GM19238 (cell line): ENCODE results near the gene DISC1.
A peak's percentile ranks its signal among the peaks of the same experiment; 100 is the strongest.

Experiments used
- DNase-seq: peaks from one replicate; pipeline ENCODE4 v3.0.0; 2011; ENCODE audit warnings: low spot score; ENCODE audit not compliant: insufficient read length

Gene DISC1

GRCh38 chr1:231850786-231851185 is 224.2 kb downstream of the DISC1 start:
- DNase-seq, result no peak

- DNase-seq, result no peak
Measured at GRCh38 chr1:231853588-231854207, 227.1 kb downstream of the DISC1 start.

GRCh38 chr1:231855361-231855760 is 228.8 kb downstream of the DISC1 start:
- DNase-seq, result no peak

DNA sequence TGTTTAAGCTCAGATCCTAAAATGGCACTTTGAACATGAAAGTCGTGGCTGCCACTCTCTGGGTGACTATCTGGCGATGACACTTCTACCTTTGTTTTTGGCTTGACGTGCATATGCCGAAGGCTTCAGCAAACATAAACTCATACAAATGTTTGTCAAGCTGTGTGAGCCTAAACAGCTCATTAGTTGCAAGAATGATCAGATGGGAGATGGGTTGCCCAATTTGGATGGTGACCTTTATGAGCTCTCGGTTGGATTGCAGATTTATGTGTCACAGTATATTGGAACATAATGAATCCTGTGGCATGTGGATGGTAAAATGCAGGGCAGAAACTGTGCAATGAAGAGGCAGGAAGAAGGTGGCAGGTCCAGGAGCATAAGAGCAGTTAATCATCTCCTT is 229.3 kb downstream of the DISC1 start:
- no peak for DNase-seq

DNA sequence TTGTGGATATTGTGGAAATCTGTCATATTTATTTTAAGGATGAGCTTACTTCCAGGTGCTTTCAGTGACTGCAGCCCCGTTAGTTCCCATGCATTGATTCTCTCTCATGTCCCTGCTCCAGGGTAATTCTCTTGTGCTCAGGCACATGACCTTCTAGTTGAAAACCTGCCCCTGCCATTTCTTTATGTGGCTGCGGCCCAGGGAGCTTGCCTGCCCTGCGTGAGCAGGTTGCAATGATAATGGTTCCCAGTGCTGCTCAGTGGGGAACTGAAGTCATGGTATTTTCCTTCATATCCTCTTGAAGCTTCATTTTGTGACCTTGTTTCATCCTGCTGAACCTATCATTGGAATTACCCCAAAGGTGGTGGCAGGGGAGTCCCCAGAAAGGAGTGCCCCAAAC is 229.8 kb downstream of the DISC1 start:
- DNase-seq, result no peak

GRCh38 chr1:231856894-231857293 is 230.3 kb downstream of the DISC1 start:
- no peak for DNase-seq

GRCh38 chr1:231857609-231858135 is 231.1 kb downstream of the DISC1 start:
- no peak for DNase-seq

GRCh38 chr1:231860221-231861088 is 233.9 kb downstream of the DISC1 start:
- DNase-seq, result no peak

DNA sequence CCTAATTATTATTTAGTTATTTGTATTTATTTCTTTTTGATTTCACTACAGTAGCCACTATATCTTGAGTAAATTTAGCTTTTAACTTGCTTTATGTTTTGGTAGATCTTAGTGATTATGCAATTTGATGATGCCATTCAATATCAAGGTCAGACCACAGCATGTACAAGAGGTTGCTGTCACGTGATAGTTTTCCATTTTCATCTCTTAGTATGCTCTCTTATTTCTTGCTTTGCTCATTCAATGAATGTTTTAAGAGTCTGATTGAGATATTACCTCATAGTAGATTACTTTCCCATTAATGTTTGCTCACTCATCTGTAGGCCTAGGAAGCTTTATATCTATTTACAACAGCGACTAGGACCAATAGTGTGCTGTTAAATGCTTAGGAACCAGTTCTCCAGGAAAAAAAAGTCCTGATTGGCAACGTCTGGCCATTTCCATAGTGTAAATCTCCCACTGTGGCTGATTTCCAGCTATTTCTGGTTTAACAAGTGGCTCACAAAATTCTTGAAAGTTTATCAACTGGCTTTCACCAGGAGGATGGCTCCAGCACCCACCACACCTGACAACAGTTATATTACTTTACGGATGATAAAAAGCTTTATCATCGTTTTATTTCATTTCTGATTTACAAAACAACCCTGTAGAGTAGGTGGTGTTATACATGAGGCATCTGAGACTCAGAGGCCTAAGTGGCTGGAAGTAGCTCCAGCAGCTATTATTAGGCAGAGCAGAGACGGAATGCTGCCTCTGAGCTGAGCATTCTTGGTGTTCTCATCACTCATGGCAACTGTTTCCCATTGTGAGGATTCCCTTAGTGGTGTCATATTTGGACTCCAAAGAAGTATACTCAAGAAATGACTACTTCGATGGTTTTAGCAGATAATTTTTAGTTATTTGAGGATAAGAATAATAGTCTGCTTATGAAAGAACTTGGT is 235.2 kb downstream of the DISC1 start:
- DNase-seq, result no peak

- no peak for DNase-seq
Measured at GRCh38 chr1:231862611-231863010, 236.0 kb downstream of the DISC1 start.

- DNase-seq, result no peak
Measured at GRCh38 chr1:231865331-231865730, 238.7 kb downstream of the DISC1 start.

DNA sequence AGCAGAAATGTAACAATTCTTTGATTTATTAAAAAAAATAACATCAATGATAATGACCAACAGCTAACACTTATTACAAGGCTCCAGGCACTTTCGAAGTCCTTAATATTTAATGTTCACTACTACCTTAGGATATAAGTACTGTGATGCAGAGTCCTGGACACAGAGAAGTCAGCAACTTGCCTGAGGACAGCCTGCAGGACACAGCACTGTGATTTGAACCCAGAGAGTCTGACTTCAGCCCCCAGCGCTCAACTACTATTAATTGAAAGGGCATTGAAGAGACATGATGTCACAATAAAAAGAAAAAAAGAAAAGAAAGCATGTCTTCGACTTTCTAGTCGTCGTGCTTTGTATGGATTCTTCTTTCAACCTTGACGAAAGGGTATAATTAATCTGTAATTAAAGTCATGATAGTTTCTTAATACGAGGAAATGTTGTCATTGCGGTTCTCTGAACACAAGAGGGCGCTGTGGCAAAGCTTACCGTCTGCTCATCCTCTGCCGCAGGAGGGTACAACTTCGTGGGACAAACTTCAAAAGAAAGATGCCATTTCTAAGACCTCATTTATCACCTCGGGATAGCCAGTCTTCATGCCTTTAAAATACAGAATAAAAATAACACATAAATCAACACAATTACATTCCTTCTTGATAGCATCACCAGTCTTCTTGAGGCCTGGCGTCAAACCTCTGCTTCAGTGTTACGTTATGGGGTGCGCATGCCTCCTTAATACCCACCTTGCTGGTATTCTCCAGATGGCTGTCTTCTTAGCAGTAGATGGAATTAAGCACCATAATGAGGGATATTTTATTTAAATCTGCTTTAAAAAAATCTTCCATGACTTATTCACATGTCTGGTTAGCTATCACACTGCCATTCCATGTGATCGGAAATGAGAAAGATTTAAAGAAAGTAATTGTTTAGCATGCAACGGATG is 240.1 kb downstream of the DISC1 start:
- peak; percentile 8 for DNase-seq

- DNase-seq, result no peak
Measured at GRCh38 chr1:231867607-231868006, 241.0 kb downstream of the DISC1 start.

- DNase-seq, result no peak
Measured at GRCh38 chr1:231869364-231869763, 242.8 kb downstream of the DISC1 start.

DNA sequence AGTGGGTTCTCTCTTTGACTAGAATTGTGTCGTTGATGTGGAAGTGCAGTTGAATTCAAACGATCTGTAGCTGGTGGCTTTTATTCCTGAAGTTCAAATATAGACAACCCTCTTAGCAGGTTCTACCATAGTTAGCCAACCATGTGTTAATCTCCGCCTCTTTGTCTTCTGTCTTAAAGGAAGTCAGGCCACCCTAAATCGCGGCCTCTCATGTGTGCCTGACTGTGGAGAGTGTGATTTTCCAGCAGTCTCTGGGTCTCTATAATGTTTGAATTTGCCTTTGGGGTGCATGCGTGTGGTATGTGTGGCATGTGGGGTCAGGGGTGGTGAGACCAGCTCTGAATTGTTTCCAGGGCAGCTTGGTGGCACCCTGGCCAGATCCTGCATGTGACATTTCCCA is 244.9 kb downstream of the DISC1 start:
- no peak for DNase-seq

DNA sequence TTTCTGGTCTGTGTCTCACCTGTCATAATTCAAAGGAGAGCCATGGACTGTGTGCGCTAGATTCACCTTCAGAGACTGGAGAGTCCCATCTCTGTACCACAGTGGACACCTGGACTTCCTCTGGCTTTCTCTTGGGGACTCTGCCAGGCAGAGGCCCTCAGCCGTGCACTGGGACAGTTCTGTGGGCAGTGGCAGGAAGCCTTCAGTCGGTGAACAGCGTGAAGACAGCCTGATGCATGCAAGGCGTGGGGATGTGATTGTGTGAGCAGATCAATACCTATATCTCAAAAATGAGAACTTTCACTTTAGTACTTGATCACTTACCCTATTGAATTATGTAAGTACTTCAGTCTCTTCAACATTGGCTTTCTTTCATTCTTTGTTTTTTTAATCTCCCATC is 245.3 kb downstream of the DISC1 start:
- no peak for DNase-seq

DNA sequence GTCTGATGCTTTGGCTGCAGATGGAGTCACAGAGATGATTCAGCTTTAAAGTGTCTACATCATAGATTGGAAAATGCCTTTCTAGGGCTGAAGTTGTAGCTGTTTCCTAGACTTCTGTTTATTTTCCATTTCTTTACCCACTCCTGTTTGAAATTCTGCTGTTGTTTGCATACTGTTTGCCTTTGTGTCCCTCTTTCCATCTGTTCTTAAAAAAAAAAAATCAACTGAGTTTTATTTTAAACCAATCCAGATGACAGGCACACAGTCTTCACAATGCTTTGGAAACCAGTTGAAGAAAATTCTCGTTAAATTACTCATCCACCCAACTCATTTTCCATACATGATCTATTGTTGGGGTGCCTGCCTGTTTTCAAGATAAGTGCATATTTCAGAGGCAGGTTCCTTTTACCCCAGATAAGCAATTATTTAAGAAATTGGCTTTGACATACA is 245.9 kb downstream of the DISC1 start:
- DNase-seq, result no peak

- DNase-seq, result no peak
Measured at GRCh38 chr1:231878737-231879136, 252.1 kb downstream of the DISC1 start.

DNA sequence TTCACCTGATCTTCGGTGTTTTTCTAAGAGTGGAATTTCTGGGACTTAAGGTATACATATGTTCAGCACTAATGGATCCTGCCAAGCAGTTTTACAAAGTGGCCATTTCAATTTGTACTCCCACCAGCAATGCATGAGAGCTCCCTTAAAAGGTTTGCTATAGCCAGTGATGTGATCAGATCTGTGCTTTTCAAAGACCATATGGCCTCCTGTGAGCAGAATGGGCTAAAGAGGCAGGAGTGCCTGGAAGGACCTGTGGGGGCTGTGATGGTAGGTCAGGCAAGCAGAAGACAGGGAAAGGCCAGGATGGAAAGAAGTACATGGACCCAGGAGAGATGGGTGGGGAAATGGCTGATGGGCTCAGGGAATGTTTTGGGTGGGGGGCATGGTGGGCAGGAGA is 252.7 kb downstream of the DISC1 start:
- no peak for DNase-seq

DNA sequence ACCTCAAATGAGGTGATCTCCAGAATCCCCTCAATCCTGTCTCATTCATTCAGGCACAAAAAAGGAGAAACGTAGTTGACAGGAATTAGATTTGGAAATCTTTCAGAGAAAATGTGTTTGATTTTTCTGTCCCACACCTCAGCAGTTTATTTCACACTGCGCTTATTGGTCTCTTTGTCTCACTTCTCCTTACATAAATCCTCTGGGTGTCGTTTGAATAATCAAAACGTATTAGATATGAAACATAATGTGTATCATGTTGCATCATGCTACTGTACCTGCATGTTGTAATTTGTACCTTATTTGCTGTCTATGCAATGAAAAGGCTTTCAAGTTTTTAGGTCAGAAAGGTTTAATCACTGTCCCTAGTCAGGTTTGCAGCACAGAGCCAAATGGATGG is 255.7 kb downstream of the DISC1 start:
- no peak for DNase-seq
